Breast epithelium (tissue), 3 donors: Measurements from ENCODE around the gene DYNC1I1.

Experiments
- CTCF ChIP-seq, 3 donors: fragments of 450-650 bp; IDR thresholded peaks; one replicate each; pipeline ENCODE4 v1.5.1; 2016 to 2017; ENCODE audit warnings: antibody characterized with exemption in 3 of 3, mild to moderate bottlenecking in 3 of 3, moderate library complexity in 3 of 3
- POLR2A ChIP-seq: fragments of 450-650 bp; IDR thresholded peaks from one replicate; pipeline ENCODE4 v1.6.1; 2016; ENCODE audit warnings: antibody characterized with exemption, mild to moderate bottlenecking, moderate library complexity
- POLR2AphosphoS5 ChIP-seq, 3 donors: sonication (generic); formaldehyde crosslinking; IDR thresholded peaks; one replicate each; pipeline ENCODE4 v1.6.1; 2017; ENCODE audit warnings: antibody characterized with exemption in 3 of 3

- TF ChIP-seq CTCF (IDR thresholded peaks at IDR 0.05) = no peak
- TF ChIP-seq POLR2A = no peak
- no peak for TF ChIP-seq POLR2AphosphoS5 (IDR thresholded peaks at IDR 0.05)
Measured at GRCh38 chr7:95904099-95904498, 131.7 kb downstream of the DYNC1I1 start.
